PC-9 (cell line): Measurements from ENCODE around the gene MERTK. TPM values are rescaled to one million over a fixed set of nuclear protein-coding genes. Genes with fewer than 3 reads are reported as not detected.

Experiments used
- BruUV-seq: library from RNA; stranded (reverse); fragments of 400-500 nt; replicated peaks from 2 replicates; lab custom pipeline; 2021; lab: Mats Ljungman, UMichigan
- CTCF ChIA-PET: fragments of 300-600 bp; sonication (Branson Sonifier 250); formaldehyde crosslinking; loops from one replicate; lab custom pipeline; 2022; ENCODE audit warnings: antibody characterized with exemption; lab: Charles Lee
- POLR2A ChIA-PET: fragments of 300-600 bp; sonication (Branson Sonifier 250); formaldehyde crosslinking; loops from one replicate; lab custom pipeline; 2022; ENCODE audit warnings: antibody characterized with exemption; ENCODE audit not compliant: unreplicated experiment; lab: Charles Lee
- DNase-seq, 2 experiments: peaks; one replicate each; pipeline versions ENCODE4 v3.0.0 to v3.0.0-alpha.2; 2015 to 2022; ENCODE audit warnings: mixed read lengths in 1 of 2
- H2AFZ ChIP-seq: fragments of 200-600 bp; sonication (generic); 2 replicates; pipeline ENCODE4 v1.8.1; 2017; ENCODE audit warnings: antibody characterized with exemption
- H3F3A ChIP-seq: fragments of 200-600 bp; sonication (generic); 2 replicates; pipeline ENCODE4 v1.8.1; 2017; ENCODE audit warnings: antibody characterized with exemption, mild to moderate bottlenecking, low read depth; ENCODE audit not compliant: insufficient read depth
- H3K27ac ChIP-seq: fragments of 200-600 bp; sonication (generic); 2 replicates; pipeline ENCODE4 v1.6.1; 2016; ENCODE audit warnings: mixed run types
- H3K27me3 ChIP-seq: fragments of 200-600 bp; sonication (generic); 2 replicates; pipeline ENCODE4 v1.6.1; 2016; ENCODE audit warnings: low read depth, mixed run types; ENCODE audit not compliant: insufficient read depth
- H3K36me3 ChIP-seq: fragments of 200-600 bp; sonication (generic); 2 replicates; pipeline ENCODE4 v1.6.1; 2016; ENCODE audit warnings: low read depth, mixed run types
- H3K4me1 ChIP-seq: fragments of 200-600 bp; sonication (generic); replicated peaks from 2 replicates; pipeline ENCODE4 v1.6.1; 2016; ENCODE audit warnings: mixed run types; ENCODE audit not compliant: insufficient read depth
- H3K4me2 ChIP-seq: fragments of 200-600 bp; sonication (generic); 2 replicates; pipeline ENCODE4 v1.6.1; 2017; ENCODE audit warnings: mixed run types
- H3K4me3 ChIP-seq: fragments of 200-600 bp; sonication (generic); 2 replicates; pipeline ENCODE4 v1.6.1; 2016; ENCODE audit warnings: mixed run types
- H3K79me2 ChIP-seq: fragments of 200-600 bp; sonication (generic); 2 replicates; pipeline ENCODE4 v1.6.1; 2017; ENCODE audit warnings: low read depth, mixed run types
- H3K9me2 ChIP-seq: fragments of 200-600 bp; sonication (generic); 2 replicates; pipeline ENCODE4 v1.8.1; 2017; ENCODE audit warnings: mild to moderate bottlenecking; ENCODE audit not compliant: insufficient read depth
- H3K9me3 ChIP-seq: fragments of 200-600 bp; sonication (generic); 2 replicates; pipeline ENCODE4 v1.8.1; 2016; ENCODE audit warnings: low read depth; ENCODE audit not compliant: insufficient read depth
- H4K20me1 ChIP-seq: fragments of 200-600 bp; sonication (generic); 2 replicates; pipeline ENCODE4 v1.8.1; 2017; ENCODE audit not compliant: insufficient read depth
- EZH2 ChIP-seq: fragments of 200-600 bp; sonication (generic); IDR thresholded peaks from 2 replicates; pipeline ENCODE4 v1.8.0; 2017; ENCODE audit warnings: antibody characterized with exemption, low read depth
- intact Hi-C: fragments of 100-400 bp; cut with micrococcal nuclease; formaldehyde crosslinking; loops from one replicate; pipeline ENCODE4 v1.10.0; 2022; ENCODE audit not compliant: unreplicated experiment
- total RNA-seq: library from RNA; stranded (reverse); gene quantifications from 2 replicates; pipeline ENCODE4 v1.2.3, GENCODE V29; 2021
- TF ChIP-seq, protein P1 (sequence below): fragments of 200-600 bp; sonication (generic); conservative IDR thresholded peaks from 2 replicates; pipeline ENCODE4 v1.6.1; 2017; ENCODE audit warnings: mixed run types, antibody characterized with exemption, mild to moderate bottlenecking, moderate library complexity

MERTK gene
- total RNA-seq, 1 experiment from 2014 or later, result 1.6 TPM

DNA sequence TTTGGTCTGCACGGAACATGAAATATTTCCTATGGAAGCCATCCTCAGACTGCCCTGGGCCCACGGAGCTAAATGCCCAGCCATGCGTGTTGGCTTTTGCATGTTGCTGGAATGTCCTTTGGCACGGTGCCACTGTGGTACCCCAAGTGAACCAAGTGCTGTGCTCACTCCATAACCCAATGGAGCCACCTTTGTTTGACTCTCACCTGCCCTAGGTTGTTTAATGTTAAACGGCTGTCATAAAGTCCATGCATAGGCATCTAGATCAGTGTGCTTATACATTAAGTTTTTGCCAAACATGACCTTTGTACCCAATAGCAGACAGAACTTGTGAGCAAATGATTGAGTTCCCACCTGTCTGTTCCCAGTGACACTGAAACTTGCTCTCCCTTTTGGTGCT is 96.7 kb downstream of the MERTK start:
- POLR2A ChIA-PET, result no interaction called here
- H3K9me3 ChIP-seq, result no peaks in the 10 kb centered on the region
- no peaks in the 10 kb centered on the region for H3K4me1 ChIP-seq
- no peaks in the 10 kb centered on the region for H3F3A ChIP-seq
- CTCF ChIA-PET, result no interaction called here
- TF ChIP-seq, protein P1, sequence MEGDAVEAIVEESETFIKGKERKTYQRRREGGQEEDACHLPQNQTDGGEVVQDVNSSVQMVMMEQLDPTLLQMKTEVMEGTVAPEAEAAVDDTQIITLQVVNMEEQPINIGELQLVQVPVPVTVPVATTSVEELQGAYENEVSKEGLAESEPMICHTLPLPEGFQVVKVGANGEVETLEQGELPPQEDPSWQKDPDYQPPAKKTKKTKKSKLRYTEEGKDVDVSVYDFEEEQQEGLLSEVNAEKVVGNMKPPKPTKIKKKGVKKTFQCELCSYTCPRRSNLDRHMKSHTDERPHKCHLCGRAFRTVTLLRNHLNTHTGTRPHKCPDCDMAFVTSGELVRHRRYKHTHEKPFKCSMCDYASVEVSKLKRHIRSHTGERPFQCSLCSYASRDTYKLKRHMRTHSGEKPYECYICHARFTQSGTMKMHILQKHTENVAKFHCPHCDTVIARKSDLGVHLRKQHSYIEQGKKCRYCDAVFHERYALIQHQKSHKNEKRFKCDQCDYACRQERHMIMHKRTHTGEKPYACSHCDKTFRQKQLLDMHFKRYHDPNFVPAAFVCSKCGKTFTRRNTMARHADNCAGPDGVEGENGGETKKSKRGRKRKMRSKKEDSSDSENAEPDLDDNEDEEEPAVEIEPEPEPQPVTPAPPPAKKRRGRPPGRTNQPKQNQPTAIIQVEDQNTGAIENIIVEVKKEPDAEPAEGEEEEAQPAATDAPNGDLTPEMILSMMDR, result no peak
- TF ChIP-seq EZH2, result no peak
- H2AFZ ChIP-seq, result no peak overlapping the region
- no peak overlapping the region for H3K4me3 ChIP-seq
- intact Hi-C loops, result no loop called here
- H3K27me3 ChIP-seq, result no peaks in the 10 kb centered on the region
- H3K9me2 ChIP-seq, result no peaks in the 10 kb centered on the region
- no TSS peak for BruUV-seq
- H3K4me2 ChIP-seq, result no peak overlapping the region
- no peak overlapping the region for H3K27ac ChIP-seq
- H3K36me3 ChIP-seq, result no peaks in the 10 kb centered on the region
- no peaks in the 10 kb centered on the region for H3K79me2 ChIP-seq
- DNase-seq, result no peak
- H4K20me1 ChIP-seq, result no peaks in the 10 kb centered on the region

GRCh38 chr2:111999809-112000208 is 101.4 kb downstream of the MERTK start:
- ChIA-PET CTCF (no interaction called here), POLR2A (no interaction called here)
- H3F3A ChIP-seq, result peaks cover 4% of the 10 kb centered on the region; the same call in 1 of the 2 replicates
- BruUV-seq, result no TSS peak
- intact Hi-C loops, result no loop called here
- no peak overlapping the region for H3K27ac ChIP-seq
- H3K9me3 ChIP-seq, result no peaks in the 10 kb centered on the region
- no peak overlapping the region for H3K4me3 ChIP-seq
- H3K9me2 ChIP-seq, result no peaks in the 10 kb centered on the region
- no peaks in the 10 kb centered on the region for H3K27me3 ChIP-seq
- no peaks in the 10 kb centered on the region for H3K36me3 ChIP-seq
- H2AFZ ChIP-seq, result no peak overlapping the region
- TF ChIP-seq EZH2, result no peak
- TF ChIP-seq, protein P1, result no peak
- H3K4me1 ChIP-seq, result peaks cover 13% of the 10 kb centered on the region
- H3K79me2 ChIP-seq, result no peaks in the 10 kb centered on the region
- no peaks in the 10 kb centered on the region for H4K20me1 ChIP-seq
- DNase-seq, result no peak
- no peak overlapping the region for H3K4me2 ChIP-seq

DNA sequence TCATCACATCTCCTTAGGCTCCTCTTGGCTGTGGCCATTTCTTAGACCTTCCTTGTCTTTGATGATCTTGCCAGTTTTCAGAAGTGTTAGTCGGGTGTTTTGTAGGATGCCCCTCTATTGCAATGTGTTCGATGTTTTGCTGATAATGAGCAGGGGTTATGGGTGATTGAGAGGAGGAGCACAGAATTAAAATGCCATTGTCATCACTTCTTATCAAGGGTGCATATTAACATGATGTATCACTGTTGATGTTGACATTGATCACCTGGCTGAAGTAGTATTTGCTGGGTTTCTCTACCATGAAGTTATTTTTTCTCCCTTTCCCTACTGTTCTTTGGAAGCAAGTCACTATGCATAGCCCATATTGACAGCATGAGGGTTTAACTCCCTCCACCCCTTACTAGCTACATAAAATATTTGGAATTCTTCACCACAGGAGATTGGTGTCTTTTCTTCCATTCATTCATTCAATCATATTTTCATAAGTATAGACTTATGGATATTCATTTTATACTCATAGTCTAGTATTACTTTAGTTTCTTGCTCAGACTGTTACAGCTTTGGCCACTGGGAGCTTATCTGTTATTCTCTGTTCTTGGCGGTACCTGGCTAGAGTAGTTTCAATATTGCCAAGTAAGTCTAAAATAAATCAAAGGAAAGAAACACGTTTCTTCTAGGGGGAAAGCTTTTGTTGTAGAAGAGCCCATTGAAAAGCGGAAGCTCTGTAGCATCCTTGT is 102.2 kb downstream of the MERTK start:
- POLR2A ChIA-PET, result no interaction called here
- H3K4me1 ChIP-seq, result peaks cover 17% of the 10 kb centered on the region
- BruUV-seq, result no TSS peak
- no peak overlapping the region for H3K4me3 ChIP-seq
- no peaks in the 10 kb centered on the region for H4K20me1 ChIP-seq
- H3F3A ChIP-seq, result peaks cover 8% of the 10 kb centered on the region
- H3K4me2 ChIP-seq, result no peak overlapping the region
- no peak overlapping the region for H3K27ac ChIP-seq
- no peaks in the 10 kb centered on the region for H3K9me2 ChIP-seq
- H3K36me3 ChIP-seq, result no peaks in the 10 kb centered on the region
- CTCF ChIA-PET, result no interaction called here
- no peaks in the 10 kb centered on the region for H3K79me2 ChIP-seq
- H2AFZ ChIP-seq, result no peak overlapping the region
- intact Hi-C loops, result no loop called here
- DNase-seq, result no peak
- TF ChIP-seq, protein P1, result no peak
- no peak for TF ChIP-seq EZH2
- no peaks in the 10 kb centered on the region for H3K27me3 ChIP-seq
- H3K9me3 ChIP-seq, result no peaks in the 10 kb centered on the region
